GM18907 (cell line): ENCODE measurements around the gene SLC16A4.
A peak's percentile ranks its signal among the peaks of the same experiment; 100 is the strongest.
"Not testable (repeated sequence)": the region's sequence is repeated elsewhere in the genome, so short reads cannot be mapped to it uniquely, and the experiment has no call there.

Source experiments
- ATAC-seq: cut with Tn5 transposase; IDR thresholded peaks from one replicate; pipeline ENCODE4 v1.9.1; 2021; ENCODE audit warnings: mild to moderate bottlenecking, moderate library complexity; ENCODE audit not compliant: unreplicated experiment

SLC16A4 gene

DNA sequence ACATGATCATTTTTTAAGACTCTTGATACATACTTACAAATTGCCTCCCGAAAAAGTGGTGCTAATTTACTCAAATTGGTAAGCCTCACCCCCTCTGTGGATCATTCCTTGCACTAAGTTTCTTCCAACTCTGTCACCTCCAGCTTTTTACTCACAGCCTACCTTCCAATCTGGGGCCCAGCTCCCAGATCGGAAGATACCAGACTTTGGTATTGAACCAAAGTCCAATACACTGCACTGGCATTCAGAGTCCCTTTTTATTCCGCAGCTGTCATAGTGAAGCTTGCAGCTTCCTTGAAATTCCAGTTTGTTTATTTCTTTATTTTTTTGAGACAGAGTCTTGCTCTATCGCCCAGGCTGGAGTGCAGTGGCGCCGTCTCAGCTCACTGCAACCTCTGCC is 18.5 kb upstream of the SLC16A4 start:
- no peak for ATAC-seq

GRCh38 chr1:110408488-110408887 is 17.7 kb upstream of the SLC16A4 start:
- no peak for ATAC-seq

DNA sequence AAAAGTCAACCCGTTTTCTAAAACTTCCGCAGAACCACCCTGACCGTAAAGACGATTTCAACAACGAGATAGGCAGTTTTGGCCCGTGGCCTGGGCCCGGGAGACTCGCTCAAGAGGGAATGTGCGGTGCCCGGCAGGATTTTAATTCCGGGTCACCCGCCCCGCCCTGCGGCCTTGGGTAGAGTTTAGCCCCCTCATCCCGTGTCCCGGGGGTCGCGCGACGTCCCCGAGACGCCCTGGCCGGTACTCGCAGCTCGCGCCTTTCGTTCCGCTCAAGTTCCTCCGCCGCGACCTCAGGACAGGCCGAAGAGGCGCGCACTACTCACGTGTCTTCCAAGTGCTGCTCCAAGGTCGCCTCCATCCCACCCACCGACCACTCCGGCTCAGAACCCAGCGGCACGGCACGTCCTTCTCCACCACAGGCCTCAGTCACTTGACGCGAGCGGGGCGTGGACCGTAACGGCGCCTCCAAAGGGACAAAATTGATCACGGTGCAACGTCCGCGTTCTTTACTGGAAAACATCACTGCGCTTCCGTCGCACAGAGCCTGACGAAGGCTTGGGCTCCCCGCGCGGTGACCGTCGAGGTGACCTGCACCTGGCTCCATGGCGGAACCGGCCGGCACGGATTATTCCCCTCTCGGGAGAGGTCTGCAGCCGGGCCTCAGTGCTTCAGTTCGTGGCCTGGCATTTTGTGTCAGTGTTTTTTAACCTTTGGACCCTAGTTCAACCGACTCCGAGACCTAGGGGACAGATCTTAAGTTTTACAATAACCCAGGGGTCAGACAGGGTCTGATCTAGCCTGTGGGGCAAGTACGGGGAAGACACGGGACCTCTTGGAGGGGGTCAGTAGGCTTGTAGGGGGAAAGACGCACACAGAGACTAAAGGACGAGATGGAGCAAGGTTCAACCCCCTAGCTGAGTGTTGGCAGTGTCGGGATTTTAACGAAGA is 16.7 kb upstream of the SLC16A4 start, which contains the start of gene LAMTOR5:
LAMTOR5 (minus strand) TSS at position 435 of the 951 bp plus-strand sequence; CDS start at position 361, 74 bp downstream.
- ATAC-seq, result peak; percentile 92

DNA sequence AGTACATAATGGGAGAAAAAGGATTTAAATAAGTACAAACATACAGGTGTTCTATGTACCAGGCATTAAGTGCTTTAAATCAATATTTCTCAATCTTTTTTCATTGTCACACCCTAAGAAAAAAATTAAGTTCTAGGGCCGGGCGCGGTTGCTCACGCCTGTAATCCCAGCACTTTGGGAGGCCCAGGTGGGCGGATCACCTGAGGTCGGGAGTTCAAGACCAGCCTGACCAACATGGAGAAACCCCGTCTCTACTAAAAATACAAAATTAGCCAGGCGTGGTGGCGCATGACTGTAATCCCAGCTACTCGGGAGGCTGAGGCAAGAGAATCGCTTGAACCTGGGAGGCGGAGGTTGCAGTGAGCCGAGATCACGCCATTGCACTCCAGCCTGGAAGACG is 15.6 kb upstream of the SLC16A4 start:
- ATAC-seq, result not testable (repeated sequence)

GRCh38 chr1:110404401-110404800 is 13.6 kb upstream of the SLC16A4 start:
- no peak for ATAC-seq

DNA sequence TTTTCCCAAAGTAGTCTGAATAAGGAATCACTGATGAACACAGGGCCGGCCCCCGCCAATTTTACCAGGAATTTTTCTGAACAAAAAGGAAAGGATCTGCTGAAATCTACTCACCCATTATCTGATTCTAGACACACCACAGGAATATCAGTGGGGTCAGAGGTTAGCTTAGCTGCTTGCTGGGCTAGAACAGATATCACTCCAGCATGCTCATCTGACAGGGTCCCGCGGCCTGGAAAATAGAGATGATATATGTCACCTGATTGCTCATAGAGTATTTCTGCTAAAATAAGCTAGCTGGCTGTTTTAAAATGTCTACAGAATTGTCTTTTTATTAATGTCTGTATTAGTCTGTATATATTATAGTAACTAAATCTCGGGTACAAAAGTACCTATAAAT is 13.0 kb upstream of the SLC16A4 start:
- ATAC-seq, result no peak

GRCh38 chr1:110396259-110396958 is 5.6 kb upstream of the SLC16A4 start:
- not testable (repeated sequence) for ATAC-seq

DNA sequence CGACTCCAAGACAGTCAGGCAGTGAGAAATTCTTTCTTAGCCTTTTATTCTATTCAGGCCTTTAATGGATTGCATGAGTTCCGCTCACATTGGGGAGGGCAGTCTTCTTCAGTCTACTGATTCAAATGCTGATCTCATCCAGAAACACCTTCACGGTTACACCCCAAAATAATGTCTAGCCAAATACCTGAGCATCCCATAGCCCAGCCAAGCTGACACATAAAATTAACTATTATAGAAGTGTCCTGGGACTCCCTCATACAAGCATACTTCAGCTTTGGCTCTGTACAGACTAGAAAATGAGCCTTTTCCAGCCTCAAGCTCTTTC is 3.6 kb upstream of the SLC16A4 start:
- ATAC-seq, result no peak

- ATAC-seq, result no peak
Measured at GRCh38 chr1:110393691-110394492, 3.1 kb upstream of the SLC16A4 start.

GRCh38 chr1:110393286-110393685 is 2.5 kb upstream of the SLC16A4 start:
- ATAC-seq, result no peak

DNA sequence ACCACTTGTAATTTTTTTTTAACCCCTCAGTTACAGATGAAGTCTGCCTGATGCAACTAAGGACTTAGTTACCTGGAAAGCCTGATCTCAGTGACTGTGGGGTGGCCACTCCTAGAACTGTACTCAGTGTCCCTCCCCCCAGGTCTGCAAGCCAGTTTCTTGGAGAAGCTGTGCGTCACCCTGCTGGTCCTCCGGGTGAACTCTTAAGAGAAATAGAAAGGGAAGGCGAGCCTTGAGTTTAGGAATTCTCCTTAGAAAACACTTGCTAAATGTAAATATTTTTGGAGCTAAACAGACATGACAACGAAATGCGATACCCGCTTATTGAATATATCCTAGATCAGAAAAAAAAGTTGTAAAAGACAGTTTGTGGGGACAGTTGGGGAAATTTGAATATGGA is 730 bp downstream of the SLC16A4 start:
- no peak for ATAC-seq

DNA sequence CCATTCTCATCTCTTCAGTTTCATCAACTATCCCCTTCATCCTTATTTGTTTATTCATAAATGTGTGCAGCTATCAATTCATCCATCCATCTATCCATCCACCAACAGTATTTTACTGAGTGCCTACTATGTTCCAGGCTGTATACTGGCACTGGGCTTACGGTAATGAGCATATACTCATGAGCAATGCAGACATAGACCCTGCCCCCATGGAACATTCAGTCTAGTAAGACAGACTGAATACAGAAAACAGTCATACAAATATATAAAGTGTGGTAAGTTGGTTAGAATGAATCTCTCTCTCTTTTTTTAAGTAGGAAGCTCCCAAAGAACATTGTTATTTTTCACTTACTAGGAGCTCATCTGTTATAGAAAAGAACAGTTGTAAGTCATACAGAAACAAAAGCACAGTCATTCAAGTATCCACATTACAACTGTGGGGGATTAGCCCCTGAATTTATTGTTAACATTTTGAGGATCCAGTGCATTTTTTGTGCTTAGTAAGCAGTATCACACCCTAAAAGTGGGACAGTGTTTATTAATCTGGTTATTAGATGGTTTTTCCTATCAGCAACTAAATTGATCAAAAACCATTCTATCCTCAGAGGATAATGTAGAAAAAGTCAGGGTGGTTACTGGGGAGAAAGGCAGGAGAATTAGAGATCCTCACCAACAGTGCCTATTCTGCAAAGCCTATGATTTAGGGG is 3.6 kb downstream of the SLC16A4 start:
- ATAC-seq, result no peak

- no peak for ATAC-seq
Measured at GRCh38 chr1:110385369-110385768, 5.5 kb downstream of the SLC16A4 start.

DNA sequence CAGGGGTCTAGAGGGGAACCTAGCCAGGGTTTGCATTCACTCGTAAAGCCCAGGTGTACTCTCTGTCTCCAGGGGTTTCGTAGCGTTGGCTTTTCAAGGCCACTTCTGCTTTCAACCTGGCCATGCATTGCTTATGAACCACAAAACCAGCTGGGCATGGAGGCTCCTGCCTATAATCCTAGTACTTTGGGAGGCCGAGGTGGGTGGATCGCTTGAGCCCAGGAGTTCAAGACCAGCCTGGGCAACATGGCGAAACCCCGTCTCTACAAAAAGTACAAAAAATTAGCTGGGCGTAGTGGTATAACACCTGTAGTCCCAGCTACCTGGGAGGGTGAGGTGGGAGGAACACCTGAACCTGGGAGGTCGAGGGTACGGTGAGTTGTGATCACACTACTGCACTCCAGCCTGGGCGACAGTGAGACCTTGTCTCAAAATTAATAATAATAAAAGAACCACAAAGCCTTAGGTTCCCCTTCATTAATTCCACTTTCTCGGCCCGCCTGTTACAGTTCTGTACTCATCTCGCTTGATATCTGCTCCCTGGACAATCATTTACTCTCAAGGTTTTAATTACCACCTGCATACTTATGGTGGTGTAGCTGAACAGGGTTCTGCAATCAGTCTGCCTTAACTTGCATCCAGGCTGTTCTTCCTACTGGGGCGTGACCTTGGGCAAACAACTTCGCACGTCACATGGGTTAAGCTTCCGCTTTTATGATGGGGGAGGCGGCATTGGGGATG is 6.1 kb downstream of the SLC16A4 start:
- peak; percentile 84 for ATAC-seq

- no peak for ATAC-seq
Measured at GRCh38 chr1:110383251-110383990, 7.4 kb downstream of the SLC16A4 start.

GRCh38 chr1:110380672-110381283 is 10.0 kb downstream of the SLC16A4 start:
- ATAC-seq, result no peak

- ATAC-seq, result no peak
Measured at GRCh38 chr1:110375490-110375889, 15.3 kb downstream of the SLC16A4 start.

GRCh38 chr1:110370827-110371226 is 20.0 kb downstream of the SLC16A4 start:
- no peak for ATAC-seq

GRCh38 chr1:110364221-110364620 is 26.6 kb downstream of the SLC16A4 start:
- no peak for ATAC-seq
